ENCODE results near the gene DNM2. TPM values are rescaled to one million over a fixed set of nuclear protein-coding genes. Genes with fewer than 3 reads are reported as not detected.

The DNM2 gene
- total RNA-seq, 1 experiment from 2014 or later, result 188 TPM

DNA sequence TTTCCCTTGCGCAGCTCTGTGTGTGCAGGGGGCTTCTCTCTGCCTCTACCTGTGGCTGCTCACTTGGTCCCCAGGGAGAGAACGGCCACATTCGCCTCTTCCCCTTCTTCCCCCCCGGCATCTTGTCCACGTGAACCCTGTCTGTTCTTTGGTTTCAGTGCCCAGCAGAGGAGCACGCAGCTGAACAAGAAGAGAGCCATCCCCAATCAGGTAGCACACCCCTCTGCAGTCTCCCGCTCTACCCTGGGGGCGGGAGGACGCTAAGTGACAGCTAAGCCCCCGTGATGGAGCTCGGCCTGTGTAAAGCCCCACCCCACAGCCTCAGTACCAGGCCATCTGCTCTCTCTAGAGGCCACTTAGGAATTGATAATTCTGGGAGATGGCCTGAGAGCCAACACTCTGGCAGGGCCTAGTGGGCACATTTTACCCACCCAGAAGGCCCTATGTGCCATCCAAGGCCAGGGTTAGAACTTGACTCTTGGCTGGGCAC, 87.9 kb downstream of the DNM2 start:
- CTCF ChIA-PET, result no interaction called here
- Histone ChIP-seq H3K9me3 (ENCODE audit: insufficient read depth, low read depth) (no peaks in the 10 kb centered on the region), H3K36me3 (ENCODE audit: low read depth) (0 out of 2 replicates have a peak, but pooled peaks cover 8% of the 10 kb centered on the region), H3K4me1 (replicated peaks; ENCODE audit: insufficient read depth) (peaks cover 17% of the 10 kb centered on the region), H3K4me2 (no peak overlapping the region), H3F3A (ENCODE audit: insufficient read depth, low read depth) (peaks cover 29% of the 10 kb centered on the region), H3K9me2 (ENCODE audit: insufficient read depth) (no peaks in the 10 kb centered on the region), H3K79me2 (ENCODE audit: low read depth) (no peaks in the 10 kb centered on the region), H3K4me3 (no peak overlapping the region), H3K27me3 (ENCODE audit: insufficient read depth, low read depth) (no peaks in the 10 kb centered on the region), H4K20me1 (ENCODE audit: insufficient read depth) (peaks cover 10% of the 10 kb centered on the region), H2AFZ (no peak overlapping the region), H3K27ac (no peak overlapping the region)
- POLR2A ChIA-PET (ENCODE audit: unreplicated experiment), result no interaction called here
- intact Hi-C loops (cut with micrococcal nuclease; ENCODE audit: unreplicated experiment), result no loop called here
- no peak for DNase-seq
- TF ChIP-seq, protein P1, sequence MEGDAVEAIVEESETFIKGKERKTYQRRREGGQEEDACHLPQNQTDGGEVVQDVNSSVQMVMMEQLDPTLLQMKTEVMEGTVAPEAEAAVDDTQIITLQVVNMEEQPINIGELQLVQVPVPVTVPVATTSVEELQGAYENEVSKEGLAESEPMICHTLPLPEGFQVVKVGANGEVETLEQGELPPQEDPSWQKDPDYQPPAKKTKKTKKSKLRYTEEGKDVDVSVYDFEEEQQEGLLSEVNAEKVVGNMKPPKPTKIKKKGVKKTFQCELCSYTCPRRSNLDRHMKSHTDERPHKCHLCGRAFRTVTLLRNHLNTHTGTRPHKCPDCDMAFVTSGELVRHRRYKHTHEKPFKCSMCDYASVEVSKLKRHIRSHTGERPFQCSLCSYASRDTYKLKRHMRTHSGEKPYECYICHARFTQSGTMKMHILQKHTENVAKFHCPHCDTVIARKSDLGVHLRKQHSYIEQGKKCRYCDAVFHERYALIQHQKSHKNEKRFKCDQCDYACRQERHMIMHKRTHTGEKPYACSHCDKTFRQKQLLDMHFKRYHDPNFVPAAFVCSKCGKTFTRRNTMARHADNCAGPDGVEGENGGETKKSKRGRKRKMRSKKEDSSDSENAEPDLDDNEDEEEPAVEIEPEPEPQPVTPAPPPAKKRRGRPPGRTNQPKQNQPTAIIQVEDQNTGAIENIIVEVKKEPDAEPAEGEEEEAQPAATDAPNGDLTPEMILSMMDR (conservative IDR thresholded peaks at IDR 0.05), result no peak
- TF ChIP-seq EZH2 (IDR thresholded peaks at IDR 0.05; ENCODE audit: low read depth), result no peak
- BruUV-seq (replicated peaks), result no TSS peak

GRCh38 chr19:10808937-10809649, 91.2 kb downstream of the DNM2 start:
- no peaks in the 10 kb centered on the region for H3K79me2 ChIP-seq (ENCODE audit: low read depth)
- H3K4me1 ChIP-seq (replicated peaks; ENCODE audit: insufficient read depth), result peaks cover 17% of the 10 kb centered on the region
- ChIA-PET CTCF (interaction anchor here (0.6 to 1.0 kb wide), 2 partner anchors 46 to 92 kb away, joined by 3 read pairs; no protein-coding TSS in a partner anchor), POLR2A (ENCODE audit: unreplicated experiment) (no interaction called here)
- no peaks in the 10 kb centered on the region for H3K9me2 ChIP-seq (ENCODE audit: insufficient read depth)
- DNase-seq, result peak; percentile 81 to 88
- intact Hi-C loops (cut with micrococcal nuclease; ENCODE audit: unreplicated experiment), result loop anchor here (1.0 kb wide), 2 partner anchors 27 to 92 kb away; partner anchors contain the start of gene TMED1
- H3K27ac ChIP-seq, result peak overlapping the region; percentile 48
- no peak overlapping the region for H3K4me3 ChIP-seq
- 0 out of 2 replicates have a peak, but pooled peaks cover 3% of the 10 kb centered on the region for H3K36me3 ChIP-seq (ENCODE audit: low read depth)
- peak overlapping the region; percentile 14; the same call in 1 of the 2 replicates for H3K4me2 ChIP-seq
- no TSS peak for BruUV-seq (replicated peaks)
- no peaks in the 10 kb centered on the region for H3K9me3 ChIP-seq (ENCODE audit: insufficient read depth, low read depth)
- TF ChIP-seq EZH2 (IDR thresholded peaks at IDR 0.05; ENCODE audit: low read depth), result no peak
- TF ChIP-seq, protein P1 (conservative IDR thresholded peaks at IDR 0.05), result no peak
- peaks cover 10% of the 10 kb centered on the region for H4K20me1 ChIP-seq (ENCODE audit: insufficient read depth)
- H3K27me3 ChIP-seq (ENCODE audit: insufficient read depth, low read depth), result no peaks in the 10 kb centered on the region
- no peak overlapping the region for H2AFZ ChIP-seq
- H3F3A ChIP-seq (ENCODE audit: insufficient read depth, low read depth), result peaks cover 32% of the 10 kb centered on the region

- ChIA-PET POLR2A (ENCODE audit: unreplicated experiment) (no interaction called here), CTCF (interaction anchor here (0.6 to 1.1 kb wide), 3 partner anchors 45 to 93 kb away, joined by 3 read pairs; partner anchors contain the start of gene DNM2)
- BruUV-seq (replicated peaks), result no TSS peak
- H3K27ac ChIP-seq, result peak overlapping the region; percentile 48; the same call in 1 of the 2 replicates
- H3K4me3 ChIP-seq, result no peak overlapping the region
- H2AFZ ChIP-seq, result no peak overlapping the region
- TF ChIP-seq, protein P1 (conservative IDR thresholded peaks at IDR 0.05), result no peak
- TF ChIP-seq EZH2 (IDR thresholded peaks at IDR 0.05; ENCODE audit: low read depth), result no peak
- no peak for DNase-seq
- H4K20me1 ChIP-seq (ENCODE audit: insufficient read depth), result peaks cover 10% of the 10 kb centered on the region
- intact Hi-C loops (cut with micrococcal nuclease; ENCODE audit: unreplicated experiment), result loop anchor here (1.0 kb wide), 2 partner anchors 27 to 92 kb away; partner anchors contain the start of gene TMED1
- H3K27me3 ChIP-seq (ENCODE audit: insufficient read depth, low read depth), result no peaks in the 10 kb centered on the region
- H3K4me2 ChIP-seq, result peak overlapping the region; percentile 14; the same call in 1 of the 2 replicates
- H3K79me2 ChIP-seq (ENCODE audit: low read depth), result no peaks in the 10 kb centered on the region
- 0 out of 2 replicates have a peak, but pooled peaks cover 1% of the 10 kb centered on the region for H3K36me3 ChIP-seq (ENCODE audit: low read depth)
- H3K9me2 ChIP-seq (ENCODE audit: insufficient read depth), result no peaks in the 10 kb centered on the region
- H3K9me3 ChIP-seq (ENCODE audit: insufficient read depth, low read depth), result no peaks in the 10 kb centered on the region
- peaks cover 38% of the 10 kb centered on the region for H3F3A ChIP-seq (ENCODE audit: insufficient read depth, low read depth)
- H3K4me1 ChIP-seq (replicated peaks; ENCODE audit: insufficient read depth), result peaks cover 17% of the 10 kb centered on the region
Observed at GRCh38 chr19:10809651-10810285, 91.9 kb downstream of the DNM2 start.

All from PC-9 (cell line).